Activated effector memory CD4-positive, alpha-beta T cell treated with Interleukin-2 at 50 U/mL for 16 hours (primary cell): ENCODE results near the gene CIZ1.

Experiments used
- DNase-seq: peaks from one replicate; pipeline ENCODE4 v3.0.0-alpha.2; 2020

Gene CIZ1

DNA sequence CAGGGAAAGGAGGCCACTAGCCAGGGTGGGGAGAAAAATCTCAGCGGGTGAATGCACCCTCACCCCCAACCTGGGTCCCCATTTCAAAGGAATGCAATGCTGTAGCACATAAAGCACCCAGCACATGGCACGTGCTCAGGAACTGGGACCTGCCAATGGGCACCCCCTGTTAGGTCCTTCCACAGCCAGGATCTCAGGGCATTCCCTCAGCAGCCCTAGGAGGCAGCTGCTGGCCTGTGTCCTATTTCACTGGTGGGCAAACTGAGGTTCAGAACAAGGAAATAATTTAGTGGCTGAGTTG lies 20.6 kb upstream of the CIZ1 start:
- no peak for DNase-seq

DNA sequence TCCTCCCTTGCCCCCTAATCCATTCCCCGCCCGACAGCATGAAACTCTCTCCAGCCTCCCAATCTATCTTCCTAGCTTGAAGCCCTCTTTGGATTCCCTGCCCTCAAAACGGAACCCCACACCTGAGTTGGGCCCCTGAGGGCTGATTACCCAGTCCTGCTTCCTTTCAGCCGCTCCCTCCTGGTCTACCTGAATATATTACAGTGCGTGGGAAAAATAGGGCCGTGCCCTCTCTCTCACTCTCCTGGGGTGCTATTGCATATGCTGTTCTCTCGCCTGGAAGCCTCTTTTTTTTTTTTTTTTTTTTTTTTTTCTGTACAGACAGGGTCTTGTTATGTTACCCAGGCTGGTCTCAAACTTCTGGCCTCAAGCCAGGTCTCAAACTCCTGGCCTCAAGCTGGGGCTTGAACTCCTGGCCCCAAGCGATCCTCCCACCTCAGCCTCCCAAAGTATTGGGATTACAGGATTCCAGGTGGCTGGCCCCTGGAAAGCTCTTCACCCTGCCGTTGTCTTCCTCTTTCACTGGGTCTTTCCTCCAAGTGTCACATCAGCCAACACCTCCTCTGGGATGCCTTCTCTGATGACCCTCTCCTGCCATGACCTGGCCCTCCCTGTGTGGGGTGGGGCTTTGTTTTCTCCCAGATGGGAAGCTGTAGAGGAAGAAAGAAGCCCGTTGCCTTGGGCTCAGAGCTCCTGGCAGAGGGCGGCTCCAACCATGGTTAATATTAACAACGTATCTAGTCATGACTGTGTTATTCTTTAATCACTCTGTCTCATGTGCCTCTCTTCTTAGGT lies 20.0 kb upstream of the CIZ1 start:
- no peak for DNase-seq

DNA sequence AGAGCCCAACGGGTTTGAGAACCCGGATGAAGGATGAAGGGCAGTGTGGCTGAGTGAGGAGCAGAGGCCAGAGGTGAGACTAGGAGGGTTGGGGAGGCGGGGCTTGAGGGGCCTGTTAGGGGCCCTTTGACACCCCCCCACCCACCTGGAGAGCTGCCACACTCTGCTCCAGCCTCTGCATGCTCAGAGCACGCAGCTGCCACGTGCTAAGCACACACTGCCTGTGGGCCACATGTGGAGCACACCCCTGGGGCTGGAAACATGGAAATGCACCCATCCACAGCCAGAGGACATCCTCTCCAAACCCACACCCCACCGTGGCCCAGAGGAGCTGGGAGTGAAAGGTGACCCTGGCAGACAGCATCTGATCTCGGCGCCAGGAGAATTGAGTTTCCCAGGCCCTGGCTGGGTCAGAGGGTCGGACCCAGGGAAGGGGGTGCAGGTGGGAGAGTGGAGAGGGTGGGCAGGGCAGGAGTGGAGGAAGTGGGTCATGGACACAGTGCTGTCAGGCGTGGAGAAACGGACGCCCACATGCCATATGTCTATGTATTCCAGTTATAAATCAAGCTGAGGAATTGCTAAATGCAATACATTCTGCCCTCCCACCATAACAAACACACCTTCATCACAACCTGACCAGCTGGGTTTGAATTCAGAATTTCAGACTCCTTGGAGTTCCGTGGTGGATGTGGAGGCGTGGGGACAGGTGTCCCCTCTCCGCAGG lies 17.7 kb upstream of the CIZ1 start:
- no peak for DNase-seq

DNA sequence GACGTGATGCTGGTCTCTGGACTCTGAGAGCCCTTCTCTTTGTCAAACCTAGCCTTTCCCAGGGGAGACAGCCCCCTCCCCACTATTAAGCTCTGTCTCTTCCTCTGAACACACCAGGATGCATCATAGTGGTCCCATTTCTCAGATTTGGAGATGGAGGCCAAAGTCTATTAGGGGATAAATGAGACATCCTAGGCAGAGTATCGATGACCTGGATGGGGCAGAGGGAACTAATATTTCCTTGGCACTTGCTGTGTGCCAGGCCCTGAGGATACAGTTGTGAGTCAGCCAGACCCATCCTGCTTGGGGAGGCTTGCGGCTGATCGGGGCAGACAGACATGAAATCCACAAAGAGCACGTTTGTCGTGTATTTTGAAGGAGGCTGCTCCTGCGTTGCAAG lies 17.0 kb upstream of the CIZ1 start:
- DNase-seq: no peak

DNA sequence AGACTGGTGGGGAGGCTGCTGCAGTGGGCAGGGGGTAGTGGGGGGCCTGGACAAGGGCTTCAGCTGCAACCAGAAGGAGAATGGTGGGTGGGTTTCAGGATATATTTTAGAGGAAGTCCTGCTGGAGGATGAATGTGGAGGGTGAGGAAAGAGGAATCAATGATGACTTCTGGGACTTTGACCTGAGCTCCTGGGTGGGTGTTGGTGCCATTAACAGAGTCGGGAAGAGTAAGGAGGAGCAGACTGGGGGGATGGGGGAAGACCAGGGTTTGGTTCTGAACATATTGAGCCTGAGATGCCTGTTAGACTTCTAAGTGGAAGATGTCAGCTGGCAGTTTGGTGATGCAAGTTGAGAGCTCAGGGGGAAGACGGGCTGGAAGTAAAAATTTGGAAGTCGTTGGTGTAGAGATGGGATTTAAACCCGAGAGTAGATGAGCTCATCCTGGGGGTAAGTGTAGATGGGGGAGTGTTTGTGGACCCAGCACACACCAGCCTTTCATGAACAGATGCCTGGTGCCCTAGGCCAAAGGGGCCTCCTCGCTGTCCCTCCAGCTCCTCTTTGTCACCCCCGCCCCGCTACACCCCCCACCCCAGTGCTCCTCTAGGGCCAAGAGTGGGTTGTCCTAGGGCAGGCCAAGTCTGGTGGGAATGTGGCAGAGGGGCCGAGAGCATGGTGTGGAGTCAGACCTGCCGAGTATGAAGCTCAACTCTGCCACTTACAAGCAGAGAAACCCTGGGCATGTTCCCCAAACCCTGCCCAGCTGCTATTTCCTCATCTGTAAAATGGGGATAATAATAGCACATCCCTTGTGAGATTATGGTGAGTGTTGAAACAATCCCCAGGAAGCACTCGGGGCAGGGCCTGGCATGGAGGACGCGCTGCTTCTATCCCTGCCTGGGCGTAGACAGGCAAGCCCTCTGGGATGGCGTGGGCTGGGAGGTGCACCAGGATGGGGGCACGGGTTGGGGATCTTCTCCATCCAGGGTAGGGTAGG lies 15.8 kb upstream of the CIZ1 start:
- no peak for DNase-seq

DNA sequence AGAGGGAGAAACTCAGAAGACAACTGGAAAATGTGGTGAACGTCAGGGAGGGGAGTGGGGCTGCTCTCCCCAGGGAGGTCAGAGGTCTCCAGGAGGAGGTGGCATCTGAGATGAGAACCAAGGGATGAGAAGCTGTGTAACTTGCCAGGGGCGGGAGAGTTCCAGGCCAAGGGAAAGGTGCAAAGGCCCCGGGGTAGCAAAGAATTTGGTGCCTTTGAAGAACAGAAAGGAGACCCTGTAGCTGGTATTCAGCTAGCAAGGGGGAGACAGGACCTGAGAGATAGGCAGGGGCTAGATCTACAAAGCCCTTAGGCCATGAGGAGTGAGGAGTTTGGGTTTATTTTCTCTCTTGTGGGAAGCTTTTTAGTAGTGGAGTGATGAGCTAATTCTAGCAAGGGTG lies 15.1 kb upstream of the CIZ1 start:
- no peak for DNase-seq

DNA sequence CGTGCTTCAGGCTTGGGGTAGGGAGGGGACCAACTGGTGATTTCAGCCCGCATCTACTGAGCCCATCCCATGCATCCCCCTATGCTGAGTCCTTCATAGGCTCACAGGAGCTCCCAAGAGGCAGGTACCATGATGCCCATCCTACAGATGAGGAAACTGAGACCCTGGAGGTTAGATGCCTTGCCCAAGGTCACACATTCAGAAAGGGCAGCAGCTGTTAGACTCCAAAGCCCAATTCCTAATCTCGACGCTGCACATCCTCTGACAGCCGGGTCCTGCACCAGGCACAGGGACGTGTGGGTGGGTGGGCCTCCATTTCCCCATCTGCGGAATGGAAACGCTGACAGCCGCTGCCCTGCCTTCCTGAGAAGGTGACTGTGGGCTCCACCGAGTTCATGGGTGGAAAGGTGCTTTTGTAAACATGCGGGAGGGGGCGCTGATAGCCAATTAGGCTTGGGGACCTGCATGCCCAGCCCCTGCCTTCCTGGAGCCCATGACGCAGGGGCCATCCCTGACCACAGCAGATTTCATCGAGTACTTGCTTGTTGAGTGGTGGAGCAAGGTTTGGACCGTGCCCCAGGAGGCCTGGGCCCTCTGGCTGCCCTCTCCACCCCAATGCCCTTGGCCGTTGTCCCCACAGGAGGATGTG lies 14.0 kb upstream of the CIZ1 start:
- DNase-seq: no peak

DNA sequence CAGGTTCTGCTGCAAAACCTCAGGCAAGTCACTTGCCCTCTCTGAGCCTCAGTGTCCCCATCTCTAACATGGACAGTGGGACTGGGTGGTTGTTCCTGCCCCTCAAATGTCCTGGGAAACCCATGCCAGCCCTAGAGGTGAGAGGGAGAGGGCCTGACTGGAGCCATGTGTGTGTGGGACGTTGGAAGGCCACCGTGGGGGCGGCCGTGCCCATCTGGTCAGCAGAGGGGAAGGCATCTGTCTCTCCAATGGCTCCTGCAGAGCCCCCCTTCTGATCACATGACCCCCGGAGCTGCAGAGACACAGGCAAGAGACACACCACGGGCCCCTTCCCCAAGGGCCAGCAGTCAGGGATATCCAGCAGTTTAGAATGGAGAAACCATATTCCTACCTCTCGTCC lies 13.5 kb upstream of the CIZ1 start:
- no peak for DNase-seq

DNA sequence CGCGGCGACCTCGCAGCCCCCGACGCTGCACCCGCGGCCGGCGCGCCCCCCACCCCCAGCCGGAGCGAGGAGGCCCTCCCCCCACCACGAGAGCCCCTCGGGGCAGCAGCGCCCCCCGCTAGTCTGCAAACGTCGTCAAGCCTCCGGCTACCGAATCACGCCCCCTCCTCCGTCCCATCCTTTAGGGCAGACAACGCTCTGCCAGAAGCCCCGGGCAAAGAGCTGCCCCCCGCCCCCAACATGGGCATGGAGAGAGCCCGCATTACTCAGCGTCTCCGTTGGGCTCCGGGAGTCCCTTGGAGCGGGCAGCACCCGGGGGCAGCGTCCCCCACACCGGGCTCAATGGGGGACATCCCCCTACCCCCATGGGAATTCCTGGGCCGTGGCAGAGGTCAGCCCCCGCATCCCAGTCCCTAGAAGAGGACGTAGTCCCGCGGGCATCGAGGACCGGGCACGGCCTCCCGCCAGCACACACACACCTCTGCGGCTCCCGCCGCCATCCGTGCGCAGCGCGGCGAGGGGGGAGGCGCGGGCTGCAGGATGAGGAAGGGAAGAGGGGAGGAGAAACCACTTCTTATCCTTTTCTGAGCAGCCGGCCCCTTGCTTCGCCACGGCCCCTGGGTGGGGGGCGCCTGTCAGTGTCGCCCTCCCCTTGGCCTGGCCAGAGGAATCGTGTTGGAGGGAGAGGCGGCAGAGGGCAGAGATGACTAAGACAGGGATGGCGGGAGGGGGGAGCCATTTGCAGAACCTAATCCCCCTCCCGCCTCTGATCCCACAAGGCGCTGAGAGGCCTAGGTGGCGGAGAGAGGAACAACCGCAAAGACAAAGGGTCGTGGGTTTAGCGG lies 12.6 kb upstream of the CIZ1 start:
- DNase-seq: no peak

DNA sequence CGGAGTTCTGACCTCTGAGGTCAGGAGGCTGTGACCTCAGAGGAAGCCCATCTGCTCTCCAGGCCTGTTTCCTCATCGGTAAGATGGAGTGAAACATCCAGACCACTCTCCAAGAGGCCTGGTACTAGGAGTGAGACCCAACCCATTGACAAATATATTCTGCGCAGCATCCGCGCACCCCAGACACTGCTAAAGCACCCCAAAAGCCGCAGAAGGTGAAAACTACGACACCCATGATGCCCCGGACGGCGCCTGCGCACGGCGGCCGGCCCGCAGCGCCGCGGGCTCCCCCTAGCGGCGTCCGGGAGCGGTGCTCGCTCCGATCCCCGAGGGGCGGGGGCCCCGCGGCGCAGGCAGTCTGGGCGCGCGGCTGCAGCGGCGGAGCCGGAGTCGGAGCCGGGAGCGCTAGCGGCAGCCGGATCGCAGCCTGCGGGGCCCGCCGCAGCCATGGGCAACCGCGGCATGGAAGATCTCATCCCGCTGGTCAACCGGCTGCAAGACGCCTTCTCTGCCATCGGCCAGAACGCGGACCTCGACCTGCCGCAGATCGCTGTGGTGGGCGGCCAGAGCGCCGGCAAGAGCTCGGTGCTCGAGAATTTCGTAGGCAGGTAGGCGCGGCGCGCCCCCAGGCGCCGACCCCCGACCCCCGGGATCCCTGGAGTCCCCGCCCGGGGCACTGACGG lies 11.8 kb upstream of the CIZ1 start, which contains the start of gene DNM1:
Gene DNM1, plus strand, starts transcription at position 356 of the 683 bp plus-strand sequence. Its CDS starts 92 bp downstream, at position 448.
- peak; percentile 66 for DNase-seq

DNA sequence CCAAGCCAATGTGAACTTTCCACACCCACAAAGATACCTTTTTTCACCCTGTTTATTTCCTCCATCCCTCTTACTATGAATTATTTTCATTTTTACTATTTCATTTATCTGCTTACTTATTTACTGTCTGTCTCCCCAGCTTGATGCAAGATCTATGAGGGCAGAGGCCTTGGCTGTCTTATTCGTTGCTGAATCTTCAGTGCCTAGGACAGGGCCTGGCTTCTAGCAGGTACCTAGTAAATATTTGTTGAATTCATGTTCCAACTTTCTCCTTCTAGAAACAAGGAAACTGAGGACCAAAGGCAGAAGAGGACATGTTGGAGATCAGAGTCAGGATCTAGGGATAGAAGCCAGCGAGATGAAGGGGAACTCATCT lies 11.3 kb upstream of the CIZ1 start:
- DNase-seq: no peak

DNA sequence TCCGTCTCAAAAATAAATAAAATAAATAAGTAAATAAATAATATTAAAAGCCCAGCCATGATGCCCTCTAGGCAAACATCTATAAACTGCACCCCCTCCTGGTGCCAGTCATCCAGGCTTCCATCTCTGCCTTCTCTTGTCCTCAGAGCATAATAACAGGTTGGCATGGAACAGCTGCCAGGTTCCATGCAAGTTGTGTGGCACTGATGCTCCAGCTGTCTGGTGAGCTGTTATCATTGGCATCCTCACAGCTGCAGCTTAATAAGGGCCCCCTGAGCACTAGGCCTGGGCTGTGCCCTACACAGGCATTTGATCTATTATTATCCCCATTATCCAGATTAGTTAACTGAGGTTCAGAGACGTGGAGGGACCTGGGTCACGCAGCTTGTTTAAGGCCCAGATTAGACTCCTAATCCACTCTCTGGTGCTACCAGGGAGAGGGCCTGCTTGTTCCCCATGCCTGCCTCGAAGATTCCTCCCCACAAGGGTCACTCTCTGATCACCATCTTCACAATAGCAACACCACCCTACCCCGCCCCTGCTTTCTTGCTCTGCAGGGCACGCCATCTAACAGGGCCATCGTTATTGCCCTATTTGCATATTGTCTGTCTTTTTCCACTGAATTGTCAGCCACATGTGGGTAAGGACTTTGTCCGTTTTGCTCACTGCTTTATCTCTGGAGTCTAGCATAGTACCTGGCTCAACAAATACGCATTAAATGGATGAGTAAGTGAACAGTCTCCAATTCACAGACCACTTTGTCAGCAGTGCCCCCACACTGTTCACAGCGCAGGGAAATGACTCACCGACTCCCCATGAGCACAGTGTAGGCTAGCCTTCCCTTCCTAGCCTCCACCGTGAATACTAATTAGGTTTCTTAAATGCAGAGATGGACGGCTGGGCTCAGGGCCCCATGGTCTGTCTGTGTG lies 10.3 kb upstream of the CIZ1 start:
- DNase-seq: no peak

DNA sequence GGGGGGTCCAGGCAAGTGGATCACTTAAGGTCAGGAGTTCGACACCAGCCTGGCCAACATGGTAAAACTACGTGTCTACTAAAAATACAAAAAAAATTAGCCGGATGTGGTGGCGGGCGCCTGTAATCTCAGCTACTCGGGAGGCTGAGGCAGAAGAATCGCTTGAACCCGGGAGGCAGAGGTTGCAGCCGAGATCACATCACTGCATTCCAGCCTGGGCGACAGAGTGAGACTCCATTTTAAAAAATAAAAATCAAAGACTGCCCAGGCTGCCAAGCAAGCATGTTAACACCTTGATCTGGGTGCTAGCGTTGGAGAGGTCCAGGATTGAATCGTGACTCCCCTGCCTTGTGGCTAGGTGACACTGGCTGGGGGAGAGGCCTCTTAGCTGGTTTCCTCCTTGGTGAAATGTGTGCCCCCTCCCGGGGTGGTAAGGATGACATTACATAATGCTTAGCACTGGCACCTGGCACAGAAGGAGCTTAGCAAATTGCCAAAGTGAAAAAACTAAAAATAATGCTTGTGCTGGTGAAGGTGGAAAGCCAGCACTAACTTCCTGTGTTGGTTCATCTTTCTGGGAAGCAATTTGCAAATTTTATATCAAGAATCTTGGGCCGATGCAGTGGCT lies 2.2 kb upstream of the CIZ1 start:
- DNase-seq: no peak

DNA sequence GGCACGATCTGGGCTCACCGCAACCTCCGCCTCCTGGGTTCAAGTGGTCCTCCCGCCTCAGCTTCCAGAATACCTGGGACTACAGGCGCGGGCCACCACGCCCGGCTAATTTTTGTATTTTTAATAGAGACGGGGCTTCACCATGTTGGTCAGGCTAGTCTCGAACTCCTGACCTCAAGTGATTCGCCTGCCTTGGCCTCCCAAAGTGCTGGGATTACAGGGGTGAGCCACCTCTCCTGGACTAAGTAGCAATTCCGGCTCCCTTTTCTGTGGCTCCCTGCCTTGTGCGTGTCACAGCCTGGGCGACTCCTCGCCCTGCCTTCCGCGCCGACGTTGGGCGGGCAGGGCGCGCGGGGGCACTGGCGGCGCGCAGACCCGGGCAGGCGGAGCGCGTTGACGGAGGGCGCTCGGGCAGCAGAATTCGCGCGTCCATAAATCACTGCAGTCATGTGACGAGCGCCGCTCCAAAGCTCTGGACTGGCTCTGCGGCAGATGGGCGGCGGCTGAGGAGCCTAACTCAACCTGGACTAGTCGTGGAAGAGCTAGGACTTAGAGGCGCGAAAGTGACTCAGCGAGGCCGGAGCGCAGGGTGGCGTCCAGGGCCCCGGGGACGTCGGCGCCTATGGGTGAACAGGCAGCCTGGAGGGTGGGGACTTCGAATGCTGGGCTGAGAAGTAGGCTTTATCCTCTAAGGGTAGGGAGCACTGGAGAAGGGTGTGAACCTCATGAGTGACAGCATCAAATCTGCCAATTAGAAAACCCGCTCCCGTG lies 1.4 kb upstream of the CIZ1 start:
- DNase-seq: no peak

DNA sequence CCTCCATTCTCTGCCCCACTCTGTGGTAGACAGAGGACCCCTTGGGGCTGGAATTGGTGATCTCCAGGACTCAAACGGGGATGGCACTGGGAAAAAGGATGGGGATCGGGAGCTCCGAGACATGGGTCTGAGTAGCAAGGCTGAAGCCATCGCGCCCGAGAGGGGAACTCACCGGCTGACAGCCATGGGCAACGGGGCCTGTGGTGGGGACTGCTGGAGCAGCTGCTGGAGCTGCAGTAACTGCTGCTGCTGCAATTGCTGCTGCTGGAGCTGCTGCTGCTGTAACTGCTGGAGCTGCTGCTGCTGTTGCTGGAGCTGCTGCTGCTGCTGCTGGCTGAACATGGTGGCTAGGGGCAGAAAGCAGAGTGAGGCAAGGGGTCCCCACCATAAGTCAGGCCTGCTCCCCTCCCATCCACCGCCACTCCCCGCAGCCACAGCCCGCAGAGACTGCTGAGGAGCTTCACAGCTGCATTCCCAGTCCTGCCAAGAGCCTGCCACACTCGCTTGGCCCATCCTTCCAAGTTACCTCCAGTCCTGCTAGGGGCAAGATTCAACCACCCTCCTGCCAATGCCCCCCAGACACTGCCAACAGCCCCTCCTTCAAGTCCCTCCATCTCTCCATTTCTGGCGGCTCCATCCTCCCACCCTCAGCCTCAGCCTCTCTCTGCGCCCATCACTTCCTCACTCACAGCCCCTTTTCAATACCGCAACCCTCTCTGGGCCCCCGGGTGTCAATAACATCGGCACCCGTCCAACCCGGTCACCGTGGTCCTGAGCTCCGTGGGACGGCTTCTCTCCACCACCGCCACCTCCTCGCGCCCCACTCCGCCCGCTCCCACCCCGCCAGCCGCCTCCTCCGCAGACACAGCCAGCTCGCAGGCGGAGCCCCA lies 611 bp downstream of the CIZ1 start:
- peak; percentile 2 for DNase-seq

DNA sequence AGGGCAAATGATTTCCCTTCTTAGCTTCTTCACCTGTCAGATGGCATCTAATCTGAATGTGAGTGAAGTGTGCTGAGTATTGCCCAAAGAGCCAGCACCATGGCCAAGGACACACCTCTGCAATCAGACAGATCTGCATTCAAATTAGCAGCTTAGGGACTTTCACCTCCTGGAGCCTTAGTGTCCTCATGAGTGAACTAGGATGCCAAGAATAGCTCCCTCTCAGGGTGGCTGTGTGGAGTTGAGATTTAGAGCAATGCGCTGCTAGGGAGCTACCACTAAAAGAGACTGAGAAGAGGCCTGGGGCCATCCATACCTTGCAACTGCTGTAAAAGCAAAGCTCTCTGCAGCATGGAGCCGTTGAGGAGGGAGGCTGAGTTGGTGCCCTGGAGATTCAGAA lies 1.4 kb downstream of the CIZ1 start:
- no peak for DNase-seq

DNA sequence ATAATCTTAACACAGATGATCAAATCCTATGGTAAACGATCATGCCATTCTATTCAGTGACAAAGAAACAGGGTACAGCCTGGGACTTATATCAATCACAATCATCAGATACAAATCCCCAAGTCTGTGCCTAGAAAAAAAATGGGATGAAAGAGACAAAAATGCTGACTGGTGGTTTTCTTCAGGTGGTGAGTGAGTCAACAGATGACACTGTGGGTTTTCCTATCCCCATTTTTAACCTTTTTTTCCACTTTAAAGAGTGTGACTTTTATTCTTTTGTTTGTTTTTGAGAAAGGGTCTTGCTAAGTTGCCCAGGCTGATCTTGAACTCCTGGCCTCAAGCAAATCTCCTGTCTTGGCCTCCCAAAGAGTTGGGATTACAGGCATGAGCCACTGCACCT lies 3.2 kb downstream of the CIZ1 start:
- DNase-seq: no peak

DNA sequence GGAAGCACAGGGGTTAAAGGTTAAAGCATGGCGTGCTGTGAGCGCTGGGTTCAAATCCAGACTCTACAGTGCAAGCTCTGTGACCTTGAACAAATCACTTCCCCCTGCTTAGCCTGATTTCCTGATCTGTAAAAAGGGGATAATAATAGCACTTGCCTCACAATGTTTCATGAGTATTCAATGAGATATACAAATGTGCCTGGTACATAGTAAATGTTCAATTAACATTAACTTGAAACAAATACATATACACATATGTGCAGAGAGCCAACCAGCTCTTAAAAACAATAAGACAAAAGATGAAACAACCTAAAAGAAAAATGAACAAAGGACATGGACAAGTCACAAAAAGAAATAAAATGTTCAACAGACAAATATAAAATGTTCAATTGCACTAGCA lies 4.0 kb downstream of the CIZ1 start:
- DNase-seq: no peak
